HG03432 (cell line): ENCODE measurements around the gene CLDN5.

ENCODE experiments used
- ATAC-seq: cut with Tn5 transposase; IDR thresholded peaks from one replicate; pipeline ENCODE4 v1.9.1; 2021; ENCODE audit warnings: mild to moderate bottlenecking, moderate library complexity; ENCODE audit not compliant: unreplicated experiment

Gene CLDN5

GRCh38 chr22:19524170-19525115 lies at the start of gene CLDN5:
TSS of gene CLDN5 (minus strand) at chr22:19524410. CDS start at chr22:19524255, 155 bp downstream.
- no peak for ATAC-seq

- ATAC-seq, result no peak
These were observed 47.8 kb upstream of the CLDN5 start for GRCh38 chr22:19571995-19572394.

DNA sequence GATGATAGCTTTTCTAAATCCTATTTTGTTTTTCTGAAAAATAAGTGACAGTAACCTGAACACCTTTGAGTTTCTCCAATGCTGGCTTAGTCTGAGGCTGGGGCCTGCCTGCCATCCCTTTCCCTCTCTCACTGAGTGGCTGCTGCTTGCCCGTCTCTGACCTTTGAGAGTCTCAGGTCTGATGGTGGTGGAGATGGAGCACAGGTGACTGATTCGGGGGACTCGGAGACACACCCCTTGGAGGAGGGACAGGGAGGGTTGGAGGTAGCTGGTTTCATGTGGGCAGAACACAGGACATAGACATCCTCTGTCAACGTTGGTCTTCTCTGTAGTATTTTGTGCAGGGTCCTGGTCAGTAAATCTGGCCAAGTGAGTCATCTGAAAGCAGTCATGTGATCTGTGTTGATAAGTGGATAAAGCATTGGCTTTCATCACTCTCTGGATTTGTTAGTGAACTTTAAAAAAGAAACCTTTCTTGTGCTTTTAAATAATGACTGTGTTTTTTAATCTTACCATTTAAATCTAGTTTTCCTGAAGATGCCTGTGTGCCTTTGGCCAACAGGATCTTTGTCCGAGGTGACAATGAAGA lies 47.1 kb upstream of the CLDN5 start:
- no peak for ATAC-seq

DNA sequence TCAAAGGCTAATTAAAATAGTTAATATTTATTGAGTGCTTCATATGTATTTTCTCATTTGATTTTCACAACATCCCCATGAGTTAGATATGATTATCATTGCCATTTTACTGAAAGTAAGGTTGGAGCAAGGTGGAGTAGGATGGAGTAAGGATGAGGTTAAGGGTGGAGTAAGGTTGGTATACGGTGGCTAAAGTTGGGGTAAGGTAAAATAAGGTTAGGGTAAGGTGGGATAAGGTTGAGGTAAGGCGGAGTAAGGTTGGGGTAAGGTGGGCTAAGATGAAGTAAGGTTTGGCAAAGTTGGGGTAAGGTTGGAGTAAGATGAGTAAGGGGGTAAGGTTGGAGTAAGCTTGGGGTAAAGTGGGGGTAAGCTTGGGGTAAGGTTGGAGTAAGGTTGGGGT lies 45.8 kb upstream of the CLDN5 start:
- no peak for ATAC-seq

GRCh38 chr22:19569276-19569640 lies 45.0 kb upstream of the CLDN5 start:
- no peak for ATAC-seq

DNA sequence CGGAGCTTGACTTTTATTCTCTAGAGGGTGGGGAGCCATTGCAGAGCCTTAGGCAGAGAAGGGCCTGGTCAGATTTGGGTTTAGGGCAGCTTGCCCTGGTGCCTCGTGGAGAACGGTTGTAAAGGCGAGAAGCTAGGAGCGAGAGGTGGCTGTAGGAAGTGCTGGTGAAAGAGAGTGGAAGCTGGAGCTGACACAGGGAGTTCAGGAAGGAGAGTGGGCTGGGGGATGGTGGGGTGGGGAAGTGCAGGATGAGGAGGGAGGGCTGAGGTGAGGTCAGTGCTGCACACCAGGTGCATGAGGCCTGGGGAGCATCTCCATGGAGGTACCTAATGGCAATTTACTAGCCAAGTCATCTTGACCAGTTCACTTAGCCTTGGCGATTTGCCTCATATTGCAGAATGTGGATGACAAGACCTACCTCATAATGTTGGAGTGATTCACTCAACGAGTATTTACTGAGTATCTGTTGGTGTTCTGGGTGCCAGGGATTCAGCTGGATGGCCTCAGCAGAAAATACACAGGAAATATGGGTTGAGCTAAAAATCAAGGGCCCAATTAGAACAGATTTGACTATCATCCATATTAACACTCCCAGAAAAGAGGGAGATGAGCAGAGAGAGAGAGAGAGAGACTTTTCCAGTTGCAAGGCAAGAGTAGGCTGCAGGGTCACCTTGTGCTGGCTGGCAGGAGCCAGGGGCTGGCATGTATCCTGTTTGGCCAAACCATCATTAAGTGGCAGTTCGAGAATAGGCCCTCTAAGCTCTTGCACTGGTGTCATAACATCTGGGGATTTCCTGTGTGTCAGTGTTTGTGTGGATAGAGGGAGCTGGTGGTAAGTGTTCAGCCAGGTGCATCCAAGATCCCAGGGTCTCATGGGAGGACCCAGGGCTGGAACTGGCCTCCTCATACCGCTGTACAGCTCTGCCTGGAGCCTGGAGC lies 44.4 kb upstream of the CLDN5 start:
- no peak for ATAC-seq

- no peak for ATAC-seq
These were observed 43.2 kb upstream of the CLDN5 start for GRCh38 chr22:19567157-19568009.

- ATAC-seq, result no peak
These were observed 42.3 kb upstream of the CLDN5 start for GRCh38 chr22:19566279-19567156.

DNA sequence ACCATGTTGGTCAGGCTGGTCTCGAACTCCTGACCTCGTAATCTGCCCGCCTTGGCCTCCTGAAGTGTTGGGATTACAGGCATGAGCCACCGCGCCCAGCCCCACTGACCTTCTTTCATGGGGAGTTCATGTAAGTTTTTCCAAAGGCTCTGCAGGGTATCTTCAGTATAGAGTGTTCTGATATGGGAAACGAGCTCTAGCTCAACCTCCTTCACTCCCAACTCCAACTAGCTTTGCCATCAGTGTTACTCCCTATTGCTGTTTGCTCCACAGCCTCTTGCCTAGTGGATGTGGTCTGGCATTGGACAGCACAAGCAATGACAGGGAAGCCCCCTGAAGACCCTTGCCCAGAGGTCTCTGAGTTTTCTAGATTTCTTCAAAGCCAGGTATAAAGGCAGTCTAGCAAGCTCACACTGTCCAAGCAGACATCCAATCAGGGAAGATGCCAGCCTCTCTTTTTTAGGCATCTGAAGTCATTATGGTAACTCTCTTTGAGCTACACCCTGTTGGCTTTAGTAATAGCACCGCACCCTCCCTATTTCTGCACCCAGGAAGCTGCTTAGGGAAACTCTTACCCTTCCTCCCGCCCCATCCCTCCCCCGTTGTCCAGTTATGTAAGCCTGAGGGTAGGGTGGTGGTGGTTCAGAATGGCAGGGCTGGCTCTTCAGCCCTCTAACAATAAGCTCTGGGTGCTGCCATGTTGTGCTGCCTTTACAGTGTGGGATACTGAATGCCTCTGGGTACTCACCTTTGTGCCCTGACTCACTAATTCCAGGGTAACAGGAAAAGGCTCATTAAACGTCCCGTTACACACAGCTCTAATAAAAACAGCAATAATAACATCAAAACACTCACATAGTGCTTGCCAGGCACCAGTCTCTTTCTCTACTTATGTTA lies 41.4 kb upstream of the CLDN5 start:
- ATAC-seq, result no peak

DNA sequence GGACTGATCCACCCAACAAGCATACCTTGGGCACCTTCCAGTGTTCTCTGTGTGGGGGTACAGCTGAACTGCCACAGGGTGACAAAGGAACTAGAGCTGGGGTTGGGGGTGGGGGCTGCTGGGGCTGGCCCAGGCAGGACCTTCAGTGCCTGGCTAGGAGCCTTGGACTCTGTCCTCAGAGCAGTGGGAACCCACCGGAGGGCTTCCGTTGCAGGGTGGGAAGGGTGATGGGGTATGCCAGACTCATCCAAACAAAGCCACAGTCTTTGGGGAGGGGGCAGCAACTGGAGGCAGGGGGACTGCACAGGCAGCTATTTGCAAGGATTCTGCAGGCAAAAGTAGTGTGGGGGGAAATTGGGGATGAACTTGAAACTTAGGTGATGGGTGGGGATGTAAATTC lies 35.7 kb upstream of the CLDN5 start:
- no peak for ATAC-seq

- no peak for ATAC-seq
These were observed 35.2 kb upstream of the CLDN5 start for GRCh38 chr22:19559324-19559811.

DNA sequence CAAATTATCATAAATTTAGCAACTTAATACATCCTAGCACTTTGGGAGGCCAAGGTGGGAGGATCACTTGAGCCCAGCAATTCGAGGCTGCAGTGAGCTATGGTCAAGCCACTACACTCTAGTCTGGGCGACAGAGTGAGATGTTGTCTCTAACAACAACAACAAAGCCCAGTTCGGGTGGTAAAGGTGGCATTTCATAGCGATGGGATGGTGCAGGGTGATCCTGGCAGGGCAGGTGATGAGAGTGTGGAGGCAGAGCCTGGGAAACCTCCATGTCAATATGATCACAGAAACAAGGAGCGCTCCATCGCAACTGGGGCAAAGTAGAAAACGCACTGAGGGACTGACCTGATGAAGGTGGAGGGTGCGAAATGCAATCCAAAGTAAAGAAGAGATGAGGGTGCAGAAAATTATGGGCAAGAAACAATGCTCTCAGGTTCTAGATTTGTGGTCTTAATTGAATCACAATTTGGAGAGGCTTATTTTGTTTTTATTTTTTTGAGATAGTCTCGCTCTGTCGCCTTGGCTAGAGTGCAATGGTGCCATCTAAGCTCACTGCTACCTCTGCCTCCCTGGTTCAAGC lies 32.8 kb upstream of the CLDN5 start:
- no peak for ATAC-seq

DNA sequence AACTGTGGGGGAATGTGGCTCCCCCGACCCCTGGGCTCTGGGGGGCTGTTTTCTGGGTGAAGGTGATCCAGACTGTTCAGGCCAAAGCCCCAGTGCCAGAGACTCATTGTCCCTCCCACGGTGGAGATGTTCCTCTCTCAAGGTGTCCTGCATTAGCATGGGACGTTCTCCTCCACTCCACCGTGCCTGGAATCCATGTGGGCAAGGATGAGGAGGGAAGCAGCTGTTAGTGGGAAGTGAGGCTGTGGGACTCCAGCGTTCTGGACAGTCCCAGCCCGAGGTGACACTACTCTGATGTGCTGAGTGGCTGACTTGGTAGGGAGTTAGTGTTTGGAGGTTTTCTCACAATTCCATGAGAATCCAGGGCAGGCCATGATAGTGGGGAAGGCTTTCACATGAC lies 31.4 kb upstream of the CLDN5 start:
- no peak for ATAC-seq

GRCh38 chr22:19554834-19555404 lies 30.7 kb upstream of the CLDN5 start:
- ATAC-seq, result no peak

DNA sequence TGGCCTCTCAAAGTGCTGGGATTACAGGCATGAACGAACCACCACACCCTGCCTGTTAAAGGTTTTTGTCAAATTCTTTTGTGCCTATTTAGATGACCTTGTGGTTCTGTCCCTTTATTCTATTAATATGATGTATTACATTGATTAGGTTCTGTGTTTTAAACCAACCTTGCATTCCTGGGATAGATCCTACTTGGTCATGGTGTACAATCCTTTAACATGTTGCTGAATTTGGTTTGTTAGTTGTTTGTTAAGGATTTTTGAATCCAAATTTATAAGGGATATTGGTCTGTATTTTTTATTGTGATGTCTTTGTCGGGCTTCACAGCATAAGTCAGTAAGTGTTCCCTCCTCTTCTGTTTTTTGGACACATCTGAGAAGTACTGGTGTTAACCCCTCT lies 29.0 kb upstream of the CLDN5 start:
- ATAC-seq, result no peak

DNA sequence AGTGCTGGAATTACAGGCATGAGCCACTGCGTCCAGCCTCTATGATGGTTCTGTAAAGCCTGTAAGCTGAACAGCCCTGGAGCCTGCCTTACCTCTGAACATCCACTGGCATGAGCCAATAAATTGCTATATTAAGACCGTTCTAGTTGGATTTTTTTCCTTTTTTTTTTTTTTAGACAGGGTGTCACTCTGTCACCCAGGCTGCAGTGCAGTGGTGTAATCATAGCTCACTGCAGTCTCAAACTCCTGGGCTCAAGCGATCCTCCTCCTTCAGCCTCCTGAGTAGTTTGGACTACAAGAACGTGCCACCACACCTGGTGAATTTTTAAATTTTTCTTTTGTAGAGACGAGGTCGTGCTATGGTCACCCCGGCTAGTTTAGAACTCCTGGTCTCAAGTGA lies 26.2 kb upstream of the CLDN5 start:
- no peak for ATAC-seq

- no peak for ATAC-seq
These were observed 25.2 kb upstream of the CLDN5 start for GRCh38 chr22:19549428-19549827.

DNA sequence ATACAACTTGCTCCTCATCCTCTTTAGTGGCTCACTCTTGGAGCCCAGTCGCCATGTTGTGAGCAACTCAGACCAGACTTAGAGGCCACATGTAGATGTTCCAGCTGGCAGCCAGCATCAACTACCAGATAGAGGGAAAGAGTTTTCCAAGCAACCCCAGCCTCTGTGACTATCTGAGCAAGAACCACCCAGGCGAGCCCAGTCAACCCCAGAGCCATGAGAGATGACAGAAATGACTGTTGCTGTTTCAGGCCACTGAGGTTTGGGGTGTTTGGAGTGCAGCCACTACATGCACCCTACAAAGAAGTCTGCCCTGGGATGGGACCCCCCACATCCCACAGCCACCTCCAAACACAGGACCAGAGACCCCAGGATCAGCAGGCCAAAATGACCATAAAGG lies 24.8 kb upstream of the CLDN5 start:
- no peak for ATAC-seq
